NCI-H774 (cell line): ENCODE data around the gene TOR2A.
"Not testable (repeated sequence)": the region's sequence is repeated elsewhere in the genome, so short reads cannot be mapped to it uniquely, and the experiment has no call there.

Experiments
- DNase-seq: peaks from one replicate; lab custom pipeline; 2025; lab: John Stamatoyannopoulos, UW

TOR2A gene

GRCh38 chr9:127734747-127735529 lies at the start of gene TOR2A:
Gene TOR2A, minus strand, starts transcription at chr9:127735294. Its CDS starts 24 bp downstream, at chr9:127735270.
- DNase-seq, result peak; percentile 99

GRCh38 chr9:127783111-127784008 lies 48.3 kb upstream of the TOR2A start:
- DNase-seq, result no peak

GRCh38 chr9:127781806-127782205 lies 46.7 kb upstream of the TOR2A start:
- no peak for DNase-seq

- not testable (repeated sequence) for DNase-seq
Observed at GRCh38 chr9:127780909-127781308, 45.8 kb upstream of the TOR2A start.

- DNase-seq, result no peak
Observed at GRCh38 chr9:127780126-127780885, 45.2 kb upstream of the TOR2A start.

- no peak for DNase-seq
Observed at GRCh38 chr9:127779136-127779981, 44.3 kb upstream of the TOR2A start.

GRCh38 chr9:127778280-127779135 lies 43.4 kb upstream of the TOR2A start, which contains the start of gene SH2D3C:
Gene SH2D3C, minus strand, starts transcription at chr9:127778666. Its CDS starts 39 bp downstream, at chr9:127778627.
- no peak for DNase-seq

- DNase-seq, result no peak
Observed at GRCh38 chr9:127777368-127777980, 42.4 kb upstream of the TOR2A start.

GRCh38 chr9:127776924-127777289 lies 41.8 kb upstream of the TOR2A start:
- no peak for DNase-seq

GRCh38 chr9:127776195-127776923 lies 41.3 kb upstream of the TOR2A start:
- no peak for DNase-seq

GRCh38 chr9:127773981-127774380 lies 38.9 kb upstream of the TOR2A start:
- no peak for DNase-seq

- no peak for DNase-seq
Observed at GRCh38 chr9:127773272-127773671, 38.2 kb upstream of the TOR2A start.

GRCh38 chr9:127772603-127773002 lies 37.5 kb upstream of the TOR2A start:
- no peak for DNase-seq

GRCh38 chr9:127771570-127772189 lies 36.6 kb upstream of the TOR2A start:
- no peak for DNase-seq

- peak; percentile 99 for DNase-seq
Observed at GRCh38 chr9:127770905-127771569, 35.9 kb upstream of the TOR2A start.

- DNase-seq, result no peak
Observed at GRCh38 chr9:127770583-127770904, 35.5 kb upstream of the TOR2A start.

- no peak for DNase-seq
Observed at GRCh38 chr9:127769929-127770582, 35.0 kb upstream of the TOR2A start.

- DNase-seq, result no peak
Observed at GRCh38 chr9:127769101-127769500, 34.0 kb upstream of the TOR2A start.
